Trophoblast cell (in vitro differentiated cells and primary cell): ENCODE measurements around the gene NAA15.
A peak's percentile ranks its signal among the peaks of the same experiment; 100 is the strongest.

Source experiments
- DNase-seq, 2 donors: peaks; one replicate each; pipeline ENCODE4 v3.0.0-alpha.2; 2016
- H2AFZ ChIP-seq: 2 replicates; pipeline ENCODE4 v1.6.1; 2013; ENCODE audit warnings: low read length, moderate library complexity, mild to moderate bottlenecking; ENCODE audit not compliant: insufficient read depth, poor library complexity
- H2AK5ac ChIP-seq: 2 replicates; pipeline ENCODE4 v1.6.1; 2013; ENCODE audit warnings: mild to moderate bottlenecking, low read length
- H2BK120ac ChIP-seq: 2 replicates; pipeline ENCODE4 v1.6.1; 2013; ENCODE audit warnings: low read length, mild to moderate bottlenecking, moderate library complexity; ENCODE audit not compliant: insufficient read depth, poor library complexity
- H2BK12ac ChIP-seq: 2 replicates; pipeline ENCODE4 v1.6.1; 2013; ENCODE audit warnings: mild to moderate bottlenecking, low read length, moderate library complexity
- H2BK5ac ChIP-seq: 2 replicates; pipeline ENCODE4 v1.6.1; 2013; ENCODE audit warnings: low read length, low read depth, moderate library complexity, mild to moderate bottlenecking; ENCODE audit not compliant: poor library complexity
- H3K14ac ChIP-seq: 2 replicates; pipeline ENCODE4 v1.6.1; 2013; ENCODE audit warnings: mild to moderate bottlenecking, low read length
- H3K18ac ChIP-seq: 2 replicates; pipeline ENCODE4 v1.6.1; 2013; ENCODE audit warnings: mild to moderate bottlenecking, low read length
- H3K23ac ChIP-seq: 2 replicates; pipeline ENCODE4 v1.6.1; 2013; ENCODE audit warnings: low read length
- H3K27ac ChIP-seq: 2 replicates; pipeline ENCODE4 v1.5.1; 2013; ENCODE audit warnings: low read depth, mild to moderate bottlenecking, inconsistent platforms, low read length, moderate library complexity
- H3K27me3 ChIP-seq: 2 replicates; pipeline ENCODE4 v1.6.1; 2013; ENCODE audit warnings: inconsistent platforms, mild to moderate bottlenecking, low read length, moderate library complexity; ENCODE audit not compliant: insufficient read depth
- H3K36me3 ChIP-seq, 2 experiments: 1 replicate in 1 of 2; 2 replicates in 1 of 2; pipeline ENCODE4 v1.6.1; 2013; ENCODE audit warnings: low read length in 2 of 2, mild to moderate bottlenecking in 2 of 2, moderate library complexity in 1 of 2; ENCODE audit not compliant: insufficient read depth in 2 of 2, control insufficient read depth in 1 of 2
- H3K4ac ChIP-seq: 2 replicates; pipeline ENCODE4 v1.6.1; 2013; ENCODE audit warnings: low read depth, mild to moderate bottlenecking, low read length, moderate library complexity
- H3K4me1 ChIP-seq, 2 experiments: 1 replicate in 1 of 2; 2 replicates in 1 of 2; pipeline ENCODE4 v1.6.1; 2013; ENCODE audit warnings: low read length in 2 of 2, mild to moderate bottlenecking in 2 of 2, moderate library complexity in 1 of 2; ENCODE audit not compliant: insufficient read depth in 2 of 2, control insufficient read depth in 1 of 2
- H3K4me2 ChIP-seq: 2 replicates; pipeline ENCODE4 v1.6.1; 2013; ENCODE audit warnings: inconsistent platforms, mild to moderate bottlenecking, low read length, moderate library complexity
- H3K4me3 ChIP-seq: 2 replicates; pipeline ENCODE4 v1.5.1; 2013; ENCODE audit warnings: mild to moderate bottlenecking, low read depth, low read length, inconsistent platforms
- H3K79me1 ChIP-seq: one replicate; pipeline ENCODE4 v1.6.1; 2013; ENCODE audit warnings: low read length
- H3K79me2 ChIP-seq: 2 replicates; pipeline ENCODE4 v1.6.1; 2013; ENCODE audit warnings: low read length, mild to moderate bottlenecking; ENCODE audit not compliant: control insufficient read depth, insufficient read depth, poor library complexity
- H3K9ac ChIP-seq: 2 replicates; pipeline ENCODE4 v1.6.1; 2013; ENCODE audit warnings: mild to moderate bottlenecking, low read length
- H3K9me3 ChIP-seq: 2 replicates; pipeline ENCODE4 v1.6.1; 2013; ENCODE audit warnings: low read depth, mild to moderate bottlenecking, control low read depth, inconsistent platforms, low read length; ENCODE audit not compliant: insufficient read depth
- H4K12ac ChIP-seq: 2 replicates; pipeline ENCODE4 v1.6.1; 2013; ENCODE audit warnings: low read depth, mild to moderate bottlenecking, low read length, moderate library complexity
- H4K8ac ChIP-seq: 2 replicates; pipeline ENCODE4 v1.6.1; 2013; ENCODE audit warnings: low read depth, mild to moderate bottlenecking, low read length, moderate library complexity
- H4K91ac ChIP-seq: one replicate; pipeline ENCODE4 v1.6.1; 2013; ENCODE audit warnings: low read depth, mild to moderate bottlenecking, low read length, moderate library complexity
- WGBS: extraction: QIAGEN DNeasy Blood & Tissue Kit; methylation state at CpG from one replicate; pipeline ENCODE4 v1.1.7; 2013; ENCODE audit warnings: missing lambda C conversion rate; ENCODE audit not compliant: insufficient read length, insufficient coverage; ENCODE audit errors: extremely low coverage; 5-methylcytosine and 5-hydroxymethylcytosine counted together

The NAA15 gene

DNA sequence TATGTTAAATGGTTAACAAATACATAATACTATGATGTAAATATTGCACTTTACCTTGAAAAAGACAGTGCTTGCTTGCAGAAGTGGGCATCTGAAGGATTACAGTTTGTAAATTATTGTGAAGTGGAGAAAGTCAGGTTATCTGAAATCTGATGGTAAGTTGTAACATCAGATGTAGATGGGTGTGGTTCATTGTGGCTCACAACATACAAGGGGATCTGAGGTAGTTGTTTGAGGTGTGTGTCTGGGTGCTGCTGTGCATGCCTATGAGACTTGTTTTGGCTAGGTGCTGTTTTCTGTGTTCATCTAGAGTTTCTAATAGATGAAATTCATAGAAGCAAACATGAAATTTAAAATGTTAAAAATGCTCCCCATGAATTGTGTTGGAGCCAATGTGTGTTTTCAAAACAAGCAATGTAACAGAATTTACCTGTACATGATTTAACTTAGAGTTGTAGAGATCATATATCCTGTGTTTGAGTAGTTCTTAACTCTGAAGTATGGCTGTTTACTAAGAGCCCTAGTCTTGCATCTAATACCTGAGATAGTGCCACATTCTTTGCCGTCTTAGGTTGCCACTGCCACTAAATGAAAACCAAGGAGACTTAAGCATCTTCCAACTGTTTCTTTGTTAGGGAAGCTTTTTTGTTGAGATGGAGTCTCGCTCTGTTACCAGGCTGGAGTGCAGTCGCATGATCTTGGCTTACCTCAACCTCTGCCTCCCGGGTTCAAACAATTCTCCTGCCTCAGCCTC lies 12.9 kb downstream of the NAA15 start:
- H2AFZ ChIP-seq: no peak overlapping the region
- H3K9ac ChIP-seq: no peak overlapping the region
- no peak overlapping the region for H4K8ac ChIP-seq
- H2BK12ac ChIP-seq: no peak overlapping the region
- no peaks in the 10 kb centered on the region for H3K27me3 ChIP-seq
- no peaks in the 10 kb centered on the region for H3K4me1 ChIP-seq
- H4K91ac ChIP-seq: no peak overlapping the region
- H3K36me3 ChIP-seq: no peaks in the 10 kb centered on the region
- H3K79me2 ChIP-seq: peaks cover 11% of the 10 kb centered on the region
- no peak overlapping the region for H3K14ac ChIP-seq
- no peak overlapping the region for H2BK5ac ChIP-seq
- no peak overlapping the region for H3K18ac ChIP-seq
- H3K4me3 ChIP-seq: no peak overlapping the region
- H3K23ac ChIP-seq: no peak overlapping the region
- DNase-seq: no peak
- no peak overlapping the region for H2BK120ac ChIP-seq
- H3K4ac ChIP-seq: peak overlapping the region; percentile 78
- H3K4me2 ChIP-seq: no peak overlapping the region
- H3K79me1 ChIP-seq: no peaks in the 10 kb centered on the region
- no CpG with 5 or more reads among the region's 4 CpGs for WGBS
- no peak overlapping the region for H2AK5ac ChIP-seq
- H3K9me3 ChIP-seq: no peaks in the 10 kb centered on the region
- H3K27ac ChIP-seq: no peak overlapping the region
- no peak overlapping the region for H4K12ac ChIP-seq

DNA sequence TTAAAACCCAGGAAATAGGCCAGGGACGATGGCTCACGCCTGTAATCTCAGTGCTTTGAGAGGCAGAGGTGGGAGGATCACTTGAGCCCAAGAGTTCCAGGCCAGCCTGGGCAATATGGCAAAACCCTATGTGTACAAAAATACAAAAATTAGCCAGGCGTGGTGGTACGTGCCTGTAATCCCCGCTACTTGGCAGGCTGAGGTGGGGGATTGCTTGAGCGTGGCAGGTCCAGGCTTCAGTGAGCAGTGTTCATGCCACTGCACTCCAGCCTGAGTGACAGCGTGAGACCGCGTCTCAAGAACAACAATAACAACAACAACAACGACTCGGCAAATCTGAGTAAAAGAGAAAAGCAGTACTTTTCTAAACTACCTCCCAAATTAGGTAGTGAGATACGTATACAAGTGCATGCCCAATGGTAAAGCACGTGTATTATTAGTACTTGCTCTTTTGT lies 13.9 kb downstream of the NAA15 start:
- Histone ChIP-seq H4K91ac (no peak overlapping the region), H3K79me2 (peaks cover 11% of the 10 kb centered on the region), H3K14ac (no peak overlapping the region), H3K4me2 (no peak overlapping the region), H2AK5ac (no peak overlapping the region), H3K4me3 (no peak overlapping the region), H3K27me3 (no peaks in the 10 kb centered on the region), H4K8ac (no peak overlapping the region), H3K23ac (no peak overlapping the region), H3K18ac (peak overlapping the region; percentile 2), H3K9ac (no peak overlapping the region), H3K4ac (peak overlapping the region; percentile 95), H3K9me3 (no peaks in the 10 kb centered on the region), H2BK120ac (no peak overlapping the region), H3K79me1 (no peaks in the 10 kb centered on the region), H3K4me1 (no peaks in the 10 kb centered on the region), H3K27ac (no peak overlapping the region), H2BK12ac (no peak overlapping the region), H4K12ac (no peak overlapping the region), H2BK5ac (no peak overlapping the region), H2AFZ (no peak overlapping the region), H3K36me3 (no peaks in the 10 kb centered on the region)
- DNase-seq: no peak
- WGBS: no CpG with 5 or more reads among the region's 13 CpGs

DNA sequence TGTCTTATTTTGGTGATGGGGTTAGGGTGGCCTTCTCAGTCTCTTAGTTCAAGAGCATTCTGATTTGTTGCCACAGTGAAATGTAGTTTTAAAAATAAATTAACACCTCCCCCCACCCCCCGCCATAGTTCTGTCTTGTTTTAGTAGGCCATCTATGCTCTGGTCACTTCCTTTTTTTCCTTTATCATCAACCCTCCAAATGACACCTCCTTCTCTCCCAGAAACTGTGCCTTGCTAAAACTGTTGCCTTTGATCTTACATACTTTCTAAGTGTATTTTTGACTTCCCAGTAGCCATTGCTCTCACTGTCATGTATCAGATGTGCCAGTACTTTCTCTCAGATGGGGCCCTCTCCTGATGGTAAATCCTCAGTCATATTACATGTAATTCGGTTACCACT lies 15.4 kb downstream of the NAA15 start:
- no peak overlapping the region for H3K9ac ChIP-seq
- no CpG with 5 or more reads among the region's 2 CpGs for WGBS
- no peak overlapping the region for H3K14ac ChIP-seq
- no peak overlapping the region for H2BK12ac ChIP-seq
- no peaks in the 10 kb centered on the region for H3K79me1 ChIP-seq
- no peaks in the 10 kb centered on the region for H3K27me3 ChIP-seq
- H2BK5ac ChIP-seq: no peak overlapping the region
- no peak overlapping the region for H3K4me2 ChIP-seq
- H3K79me2 ChIP-seq: peaks cover 13% of the 10 kb centered on the region
- H3K4me3 ChIP-seq: no peak overlapping the region
- no peaks in the 10 kb centered on the region for H3K9me3 ChIP-seq
- no peaks in the 10 kb centered on the region for H3K36me3 ChIP-seq
- H2AFZ ChIP-seq: no peak overlapping the region
- no peak overlapping the region for H4K8ac ChIP-seq
- H4K12ac ChIP-seq: no peak overlapping the region
- no peak overlapping the region for H2AK5ac ChIP-seq
- H4K91ac ChIP-seq: no peak overlapping the region
- H3K4ac ChIP-seq: peak overlapping the region; percentile 76
- DNase-seq: no peak
- no peak overlapping the region for H3K18ac ChIP-seq
- no peak overlapping the region for H3K23ac ChIP-seq
- no peaks in the 10 kb centered on the region for H3K4me1 ChIP-seq
- no peak overlapping the region for H3K27ac ChIP-seq
- H2BK120ac ChIP-seq: no peak overlapping the region

DNA sequence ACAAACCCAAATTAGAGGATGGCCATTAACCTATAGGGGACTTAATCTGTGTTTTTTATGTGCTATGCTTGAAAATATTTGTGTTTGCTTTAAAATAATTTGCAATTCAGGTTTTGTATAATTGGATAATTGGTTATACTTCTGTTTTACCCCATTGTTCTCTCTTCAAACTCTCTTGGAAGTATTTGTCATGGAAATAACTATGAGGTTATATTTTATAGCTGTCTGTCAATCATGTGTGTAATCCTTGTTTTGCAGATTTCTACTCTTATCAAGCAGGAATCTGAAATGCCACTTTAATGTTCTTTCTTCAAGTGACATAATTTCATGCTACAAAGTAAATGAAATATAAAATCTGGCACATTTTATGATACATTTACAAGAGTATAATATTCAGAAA lies 16.3 kb downstream of the NAA15 start:
- Histone ChIP-seq H3K4me1 (no peaks in the 10 kb centered on the region), H3K9ac (no peak overlapping the region), H4K8ac (no peak overlapping the region), H3K4ac (no peak overlapping the region), H3K18ac (no peak overlapping the region), H2AFZ (no peak overlapping the region), H3K27ac (no peak overlapping the region), H3K36me3 (no peaks in the 10 kb centered on the region), H3K4me2 (no peak overlapping the region), H3K79me2 (peaks cover 16% of the 10 kb centered on the region), H3K9me3 (no peaks in the 10 kb centered on the region), H2BK5ac (no peak overlapping the region), H3K23ac (no peak overlapping the region), H2BK12ac (no peak overlapping the region), H3K79me1 (no peaks in the 10 kb centered on the region), H3K4me3 (no peak overlapping the region), H3K27me3 (no peaks in the 10 kb centered on the region), H4K12ac (no peak overlapping the region), H2AK5ac (no peak overlapping the region), H2BK120ac (no peak overlapping the region), H3K14ac (no peak overlapping the region), H4K91ac (no peak overlapping the region)
- no peak for DNase-seq
